Parathyroid adenoma (tissue), 2 donors: ENCODE measurements around the gene TRH.

Experiments used
- H2AFZ ChIP-seq: fragments of 300-600 bp; sonication (generic); one replicate; pipeline ENCODE4 v1.7.0; 2017; ENCODE audit warnings: antibody characterized with exemption, mild to moderate bottlenecking
- H3K27ac ChIP-seq: fragments of 300-600 bp; sonication (generic); one replicate; pipeline ENCODE4 v1.7.0; 2017
- H3K27me3 ChIP-seq: fragments of 300-600 bp; sonication (generic); one replicate; pipeline ENCODE4 v1.7.0; 2017; ENCODE audit warnings: low read length; ENCODE audit not compliant: control insufficient read depth, insufficient read depth
- H3K36me3 ChIP-seq: fragments of 300-600 bp; sonication (generic); one replicate; pipeline ENCODE4 v1.7.0; 2017; ENCODE audit warnings: low read length; ENCODE audit not compliant: control insufficient read depth, insufficient read depth
- H3K4me1 ChIP-seq: fragments of 300-600 bp; sonication (generic); one replicate; pipeline ENCODE4 v1.7.0; 2017; ENCODE audit warnings: control low read depth
- H3K4me2 ChIP-seq: fragments of 300-600 bp; sonication (generic); one replicate; pipeline ENCODE4 v1.7.0; 2017; ENCODE audit warnings: low read length
- H3K4me3 ChIP-seq: fragments of 300-600 bp; sonication (generic); one replicate; pipeline ENCODE4 v1.7.0; 2017; ENCODE audit warnings: low read depth, low read length
- H3K79me2 ChIP-seq: fragments of 300-600 bp; sonication (generic); one replicate; pipeline ENCODE4 v1.7.0; 2017; ENCODE audit warnings: control low read depth
- H3K9ac ChIP-seq: fragments of 300-600 bp; sonication (generic); one replicate; pipeline ENCODE4 v1.7.0; 2017; ENCODE audit warnings: mild to moderate bottlenecking
- H3K9me3 ChIP-seq: fragments of 300-600 bp; sonication (generic); one replicate; pipeline ENCODE4 v1.7.0; 2017; ENCODE audit warnings: low read length; ENCODE audit not compliant: control insufficient read depth
- CTCF ChIP-seq: fragments of 300-600 bp; sonication (generic); IDR thresholded peaks from one replicate; pipeline ENCODE4 v1.7.0; 2017; ENCODE audit warnings: antibody characterized with exemption, mild to moderate bottlenecking
- donor health status: primary hyperparathyroidism.

Gene TRH

DNA sequence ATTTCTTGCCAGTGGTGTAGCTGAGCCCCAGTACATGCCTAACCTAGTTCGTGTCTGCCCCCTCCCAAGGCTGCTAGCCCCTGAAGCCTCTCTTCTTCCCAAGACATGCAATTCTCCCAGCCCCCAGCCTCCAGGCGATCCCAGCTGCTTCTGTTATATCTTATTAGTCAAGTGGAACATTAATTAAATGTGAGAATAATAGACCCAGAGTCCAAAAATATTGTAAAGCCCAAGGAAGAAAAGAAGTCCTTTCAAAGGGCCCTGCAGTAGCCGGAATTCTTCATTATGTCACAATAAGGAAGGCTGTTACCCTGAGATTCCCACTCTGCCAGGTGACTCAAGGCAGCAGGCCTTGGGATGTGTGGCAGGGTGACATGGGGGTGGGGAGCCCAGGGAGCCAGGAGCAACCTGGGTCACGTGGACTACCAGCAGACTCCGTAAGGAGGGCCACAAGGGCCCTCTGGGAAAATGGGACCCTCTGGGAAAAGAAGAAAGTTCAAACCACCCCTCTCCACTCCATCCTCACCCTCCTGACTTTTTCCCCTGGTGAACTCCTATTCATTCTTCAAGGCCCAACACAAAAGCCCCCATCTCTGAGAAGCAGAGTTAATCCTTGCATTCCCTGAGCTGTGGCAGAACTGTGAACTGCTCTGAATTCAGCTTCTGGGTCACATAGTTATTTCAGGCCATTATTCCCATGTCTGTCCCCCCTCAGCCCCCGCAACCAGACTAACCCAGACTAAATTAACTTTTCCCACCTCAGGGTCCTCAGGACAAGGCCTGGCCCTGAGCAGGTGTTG is 21.8 kb upstream of the TRH start:
- no peak for TF ChIP-seq CTCF
- Histone ChIP-seq H3K4me2 (no peak overlapping the region), H3K4me3 (no peak overlapping the region), H2AFZ (no peak overlapping the region), H3K79me2 (no peaks in the 10 kb centered on the region), H3K27me3 (no peaks in the 10 kb centered on the region), H3K36me3 (no peaks in the 10 kb centered on the region), H3K9me3 (no peaks in the 10 kb centered on the region), H3K4me1 (no peaks in the 10 kb centered on the region), H3K27ac (no peak overlapping the region), H3K9ac (no peak overlapping the region)

GRCh38 chr3:129953621-129954020 is 20.9 kb upstream of the TRH start:
- H3K27me3 ChIP-seq = no peaks in the 10 kb centered on the region
- H3K9me3 ChIP-seq = no peaks in the 10 kb centered on the region
- no peak overlapping the region for H3K4me3 ChIP-seq
- no peaks in the 10 kb centered on the region for H3K79me2 ChIP-seq
- no peaks in the 10 kb centered on the region for H3K36me3 ChIP-seq
- no peak for TF ChIP-seq CTCF
- H3K4me1 ChIP-seq = no peaks in the 10 kb centered on the region
- no peak overlapping the region for H3K9ac ChIP-seq
- no peak overlapping the region for H2AFZ ChIP-seq
- no peak overlapping the region for H3K4me2 ChIP-seq
- H3K27ac ChIP-seq = no peak overlapping the region

DNA sequence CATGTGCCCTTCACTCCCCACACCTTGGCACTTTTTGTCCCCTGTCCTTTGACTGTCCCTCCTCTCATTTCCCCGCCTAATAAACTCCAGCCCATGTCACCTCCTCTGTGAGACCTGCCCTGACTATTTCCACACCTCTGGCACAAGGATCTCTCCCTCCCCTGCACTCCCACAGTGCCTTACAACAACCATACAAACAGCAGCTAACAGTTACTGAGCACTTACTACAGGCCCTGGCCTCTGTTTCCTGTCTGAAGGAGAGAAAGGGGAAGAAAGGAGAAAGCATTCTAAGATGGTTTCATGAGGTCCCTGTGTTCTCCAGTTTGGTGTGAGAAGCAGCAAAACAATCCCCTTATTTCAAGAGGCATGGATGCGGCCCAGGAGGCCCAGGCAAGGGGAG is 20.0 kb upstream of the TRH start:
- H3K79me2 ChIP-seq = no peaks in the 10 kb centered on the region
- no peaks in the 10 kb centered on the region for H3K36me3 ChIP-seq
- H2AFZ ChIP-seq = no peak overlapping the region
- H3K4me3 ChIP-seq = no peak overlapping the region
- H3K27me3 ChIP-seq = no peaks in the 10 kb centered on the region
- no peak overlapping the region for H3K4me2 ChIP-seq
- TF ChIP-seq CTCF = no peak
- no peak overlapping the region for H3K9ac ChIP-seq
- no peaks in the 10 kb centered on the region for H3K9me3 ChIP-seq
- H3K4me1 ChIP-seq = no peaks in the 10 kb centered on the region
- no peak overlapping the region for H3K27ac ChIP-seq

- Histone ChIP-seq H3K4me1 (no peaks in the 10 kb centered on the region), H2AFZ (no peak overlapping the region), H3K9me3 (no peaks in the 10 kb centered on the region), H3K27ac (no peak overlapping the region), H3K4me2 (no peak overlapping the region), H3K36me3 (no peaks in the 10 kb centered on the region), H3K27me3 (no peaks in the 10 kb centered on the region), H3K9ac (no peak overlapping the region), H3K79me2 (no peaks in the 10 kb centered on the region), H3K4me3 (no peak overlapping the region)
- no peak for TF ChIP-seq CTCF
Observed at GRCh38 chr3:129956936-129957335, 17.6 kb upstream of the TRH start.

DNA sequence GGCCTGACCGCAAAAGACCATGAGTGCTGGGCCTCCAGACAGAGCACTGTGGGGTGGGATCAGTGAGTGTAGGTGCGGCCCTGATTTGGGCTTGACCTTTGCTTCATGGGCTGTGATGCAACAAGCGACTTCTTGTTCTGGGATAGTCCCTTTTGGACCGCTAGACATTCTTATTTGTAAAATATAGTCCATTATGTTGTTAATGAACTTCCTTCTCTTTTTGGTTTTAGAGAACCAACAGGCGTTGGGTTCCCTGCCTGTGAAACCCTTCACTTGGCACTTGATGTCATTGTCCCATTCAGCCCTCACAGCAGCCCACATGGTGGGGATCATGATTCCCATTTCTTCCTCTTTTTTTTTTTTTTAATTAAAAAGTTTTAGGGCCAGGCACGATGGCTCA is 15.8 kb upstream of the TRH start:
- Histone ChIP-seq H3K4me3 (no peak overlapping the region), H3K9ac (no peak overlapping the region), H2AFZ (no peak overlapping the region), H3K27ac (no peak overlapping the region), H3K36me3 (no peaks in the 10 kb centered on the region), H3K9me3 (no peaks in the 10 kb centered on the region), H3K4me2 (no peak overlapping the region), H3K27me3 (no peaks in the 10 kb centered on the region), H3K4me1 (no peaks in the 10 kb centered on the region), H3K79me2 (no peaks in the 10 kb centered on the region)
- no peak for TF ChIP-seq CTCF
